ENCODE measurements around the gene ABCA7. TPM values are rescaled to one million over a fixed set of nuclear protein-coding genes. Genes with fewer than 3 reads are reported as not detected.

The ABCA7 gene
- total and polyA plus RNA-seq, 2 of the 8 experiments (the other 6 are each of a cell fraction or from before 2014, with no cell fraction given): 10.4 to 25.6 TPM

DNA sequence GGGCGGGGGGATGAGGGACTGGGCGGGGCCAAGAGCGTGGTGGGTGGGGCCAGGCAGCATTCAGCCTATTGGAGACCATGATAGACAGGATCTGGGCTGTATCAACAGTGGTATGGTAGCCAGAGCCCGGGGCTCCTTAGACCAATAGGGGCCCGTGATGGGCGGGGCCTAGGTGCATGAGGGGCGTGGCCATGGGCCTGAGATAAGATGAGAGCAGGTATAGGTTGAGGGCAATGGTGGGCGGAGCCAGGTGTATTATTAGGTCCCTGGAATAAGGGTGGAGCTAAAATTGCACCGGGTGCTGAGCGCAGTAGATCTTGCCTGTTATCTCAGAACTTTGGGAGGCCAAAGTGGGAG lies 5.3 kb downstream of the ABCA7 start (continued):
- no peak for TF ChIP-seq CHD7 (IDR thresholded peaks at IDR 0.05; ENCODE audit: insufficient replicate concordance, low read length)
- TF ChIP-seq SUZ12 (IDR thresholded peaks at IDR 0.05; ENCODE audit: low read length): no peak
- no peak for TF ChIP-seq KDM5A (IDR thresholded peaks at IDR 0.05; ENCODE audit: low read length)
- no peak for TF ChIP-seq POU5F1 (IDR thresholded peaks at IDR 0.05; ENCODE audit: low read depth, low read length)
- TF ChIP-seq TBP (IDR thresholded peaks at IDR 0.05; ENCODE audit: low read depth, low read length): no peak
- TF ChIP-seq KDM4A (IDR thresholded peaks at IDR 0.05; ENCODE audit: low read depth, low read length, severe bottlenecking): no peak
- no peak for TF ChIP-seq RNF2 (IDR thresholded peaks at IDR 0.05; ENCODE audit: borderline replicate concordance, low read depth, low read length, missing control alignments, poor library complexity, severe bottlenecking)
- no peak for TF ChIP-seq CTCF (IDR thresholded peaks at IDR 0.05; ENCODE audit: control extremely low read depth in 1 of 3, insufficient read depth in 1 of 3, low read depth in 1 of 3, low read length in 3 of 3)
- TF ChIP-seq SP2 (IDR thresholded peaks at IDR 0.05; ENCODE audit: low read length): no peak
